ENCODE measurements around the gene ARHGAP20. TPM values are rescaled to one million over a fixed set of nuclear protein-coding genes. Genes with fewer than 3 reads are reported as not detected.

Gene ARHGAP20
- total RNA-seq, 2 donors from 2014 or later: 3.5 TPM

GRCh38 chr11:110580571-110580970 is 131.7 kb downstream of the ARHGAP20 start:
- ATAC-seq (ENCODE audit: insufficient number of reproducible peaks, low FRiP score, low read depth) (no peak), DNase-seq (ENCODE audit: low spot score) (no peak)
- TF ChIP-seq CTCF (IDR thresholded peaks at IDR 0.05): no peak
- Histone ChIP-seq H3K27ac (no peak overlapping the region), H3K9me3 (no peaks in the 10 kb centered on the region), H3K36me3 (peaks cover 3% of the 10 kb centered on the region), H3K27me3 (replicated peaks; ENCODE audit: insufficient read depth) (no peaks in the 10 kb centered on the region), H3K4me1 (ENCODE audit: control insufficient read depth in 1 of 2, low read depth in 2 of 2) (no peaks in the 10 kb centered on the region), H3K4me3 (no peak overlapping the region)

GRCh38 chr11:110573411-110573810 is 138.8 kb downstream of the ARHGAP20 start:
- H3K9me3 ChIP-seq: no peaks in the 10 kb centered on the region
- ATAC-seq (ENCODE audit: insufficient number of reproducible peaks, low FRiP score, low read depth) (no peak), DNase-seq (ENCODE audit: low spot score) (no peak)
- H3K36me3 ChIP-seq: no peaks in the 10 kb centered on the region
- H3K27ac ChIP-seq: no peak overlapping the region
- H3K4me1 ChIP-seq (ENCODE audit: control insufficient read depth in 1 of 2, low read depth in 2 of 2): no peaks in the 10 kb centered on the region
- no peak for TF ChIP-seq CTCF (IDR thresholded peaks at IDR 0.05)
- no peaks in the 10 kb centered on the region for H3K27me3 ChIP-seq (replicated peaks; ENCODE audit: insufficient read depth)
- no peak overlapping the region for H3K4me3 ChIP-seq

- ATAC-seq (ENCODE audit: insufficient number of reproducible peaks, low FRiP score, low read depth): no peak
- Histone ChIP-seq H3K4me3 (no peak overlapping the region), H3K4me1 (ENCODE audit: control insufficient read depth in 1 of 2, low read depth in 2 of 2) (no peaks in the 10 kb centered on the region), H3K36me3 (no peaks in the 10 kb centered on the region), H3K27ac (no peak overlapping the region), H3K9me3 (no peaks in the 10 kb centered on the region), H3K27me3 (replicated peaks; ENCODE audit: insufficient read depth) (no peaks in the 10 kb centered on the region)
- no peak for TF ChIP-seq CTCF (IDR thresholded peaks at IDR 0.05)
- no peak for DNase-seq (ENCODE audit: low spot score)
These were observed 141.0 kb downstream of the ARHGAP20 start for GRCh38 chr11:110571081-110571720.

- Histone ChIP-seq H3K9me3 (no peaks in the 10 kb centered on the region), H3K4me3 (no peak overlapping the region), H3K4me1 (ENCODE audit: control insufficient read depth in 1 of 2, low read depth in 2 of 2) (no peaks in the 10 kb centered on the region), H3K36me3 (no peaks in the 10 kb centered on the region), H3K27me3 (replicated peaks; ENCODE audit: insufficient read depth) (no peaks in the 10 kb centered on the region), H3K27ac (no peak overlapping the region)
- no peak for TF ChIP-seq CTCF (IDR thresholded peaks at IDR 0.05)
- DNase-seq (ENCODE audit: low spot score): no peak
- no peak for ATAC-seq (ENCODE audit: insufficient number of reproducible peaks, low FRiP score, low read depth)
These were observed 145.7 kb downstream of the ARHGAP20 start for GRCh38 chr11:110566577-110566976.

GRCh38 chr11:110565357-110566336 is 146.6 kb downstream of the ARHGAP20 start:
- DNase-seq (ENCODE audit: low spot score) (no peak), ATAC-seq (ENCODE audit: insufficient number of reproducible peaks, low FRiP score, low read depth) (no peak)
- TF ChIP-seq CTCF (IDR thresholded peaks at IDR 0.05): no peak
- Histone ChIP-seq H3K4me3 (no peak overlapping the region), H3K4me1 (ENCODE audit: control insufficient read depth in 1 of 2, low read depth in 2 of 2) (no peaks in the 10 kb centered on the region), H3K36me3 (no peaks in the 10 kb centered on the region), H3K27ac (no peak overlapping the region), H3K27me3 (replicated peaks; ENCODE audit: insufficient read depth) (no peaks in the 10 kb centered on the region), H3K9me3 (no peaks in the 10 kb centered on the region)

Measured in thoracic aorta (tissue), 2 donors.